ENCODE results near the gene PEX14. TPM values are rescaled to one million over a fixed set of nuclear protein-coding genes. Genes with fewer than 3 reads are reported as not detected.
A peak's percentile ranks its signal among the peaks of the same experiment; 100 is the strongest.

The PEX14 gene
- total and polyA plus RNA-seq, 8 donors: 17.3 to 22.9 (median 20.7) TPM

DNA sequence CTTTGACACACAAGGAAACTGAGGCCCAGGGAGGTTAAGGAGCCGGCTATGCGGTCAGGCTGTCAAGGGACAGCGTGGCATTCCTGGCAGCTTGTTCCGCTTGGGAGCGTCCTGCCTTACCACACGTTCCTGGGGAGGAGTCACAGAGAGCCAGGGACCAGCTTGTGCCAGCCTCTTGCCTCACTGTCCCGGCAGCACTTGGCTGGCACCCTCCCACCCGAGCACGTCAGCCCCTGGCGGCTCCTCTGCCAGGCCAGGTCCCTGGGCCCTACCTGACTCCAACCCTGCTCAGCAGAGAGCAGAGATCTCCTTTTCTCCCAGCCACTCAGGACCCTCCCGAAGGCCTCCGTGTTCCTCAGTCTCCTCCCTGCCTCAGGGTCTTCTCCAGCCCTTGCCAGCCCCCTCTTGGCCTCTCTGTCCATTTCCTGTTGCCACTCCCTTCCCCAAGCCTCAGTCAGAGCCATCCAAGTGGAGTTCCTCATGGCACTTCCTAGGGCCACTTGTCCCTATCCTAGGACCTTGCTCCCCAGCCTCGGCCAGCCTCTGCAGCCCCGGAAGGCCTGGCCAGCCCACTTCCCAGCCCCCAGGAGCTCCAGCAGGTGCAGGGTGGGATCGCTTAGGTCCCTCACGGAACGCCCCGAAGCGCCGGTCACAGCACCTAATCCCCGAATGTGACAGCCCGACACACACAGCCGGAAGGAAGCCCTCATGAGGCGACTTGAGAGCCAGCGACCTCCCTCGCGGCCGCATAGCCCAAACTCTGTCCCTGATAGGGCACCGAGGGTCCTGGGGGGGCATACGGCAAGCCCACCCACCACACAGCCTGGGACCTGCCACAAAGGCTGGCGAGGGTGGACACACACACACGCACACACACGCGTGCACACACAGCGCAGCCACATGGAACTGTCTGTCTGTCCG is 191.4 kb downstream of the PEX14 start:
- Histone ChIP-seq H3K27ac (peak overlapping the region; percentile 75 to 79), H3K36me3 (peaks cover 0 to 17% of the 10 kb centered on the region in 2 donors), H3K4me3 (no peak overlapping the region), H3K4me1 (peaks cover 19 to 74% of the 10 kb centered on the region in 2 donors), H3K27me3 (no peaks in the 10 kb centered on the region), H3K9me3 (no peaks in the 10 kb centered on the region)
- peak in 2 of 4 donors; percentile 86 to 92 for DNase-seq
- TF ChIP-seq, protein P1, sequence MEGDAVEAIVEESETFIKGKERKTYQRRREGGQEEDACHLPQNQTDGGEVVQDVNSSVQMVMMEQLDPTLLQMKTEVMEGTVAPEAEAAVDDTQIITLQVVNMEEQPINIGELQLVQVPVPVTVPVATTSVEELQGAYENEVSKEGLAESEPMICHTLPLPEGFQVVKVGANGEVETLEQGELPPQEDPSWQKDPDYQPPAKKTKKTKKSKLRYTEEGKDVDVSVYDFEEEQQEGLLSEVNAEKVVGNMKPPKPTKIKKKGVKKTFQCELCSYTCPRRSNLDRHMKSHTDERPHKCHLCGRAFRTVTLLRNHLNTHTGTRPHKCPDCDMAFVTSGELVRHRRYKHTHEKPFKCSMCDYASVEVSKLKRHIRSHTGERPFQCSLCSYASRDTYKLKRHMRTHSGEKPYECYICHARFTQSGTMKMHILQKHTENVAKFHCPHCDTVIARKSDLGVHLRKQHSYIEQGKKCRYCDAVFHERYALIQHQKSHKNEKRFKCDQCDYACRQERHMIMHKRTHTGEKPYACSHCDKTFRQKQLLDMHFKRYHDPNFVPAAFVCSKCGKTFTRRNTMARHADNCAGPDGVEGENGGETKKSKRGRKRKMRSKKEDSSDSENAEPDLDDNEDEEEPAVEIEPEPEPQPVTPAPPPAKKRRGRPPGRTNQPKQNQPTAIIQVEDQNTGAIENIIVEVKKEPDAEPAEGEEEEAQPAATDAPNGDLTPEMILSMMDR (IDR thresholded peaks at IDR 0.05): no peak
- intact Hi-C loops (cut with DNase I): no loop called here
- ATAC-seq: peak; percentile 89

DNA sequence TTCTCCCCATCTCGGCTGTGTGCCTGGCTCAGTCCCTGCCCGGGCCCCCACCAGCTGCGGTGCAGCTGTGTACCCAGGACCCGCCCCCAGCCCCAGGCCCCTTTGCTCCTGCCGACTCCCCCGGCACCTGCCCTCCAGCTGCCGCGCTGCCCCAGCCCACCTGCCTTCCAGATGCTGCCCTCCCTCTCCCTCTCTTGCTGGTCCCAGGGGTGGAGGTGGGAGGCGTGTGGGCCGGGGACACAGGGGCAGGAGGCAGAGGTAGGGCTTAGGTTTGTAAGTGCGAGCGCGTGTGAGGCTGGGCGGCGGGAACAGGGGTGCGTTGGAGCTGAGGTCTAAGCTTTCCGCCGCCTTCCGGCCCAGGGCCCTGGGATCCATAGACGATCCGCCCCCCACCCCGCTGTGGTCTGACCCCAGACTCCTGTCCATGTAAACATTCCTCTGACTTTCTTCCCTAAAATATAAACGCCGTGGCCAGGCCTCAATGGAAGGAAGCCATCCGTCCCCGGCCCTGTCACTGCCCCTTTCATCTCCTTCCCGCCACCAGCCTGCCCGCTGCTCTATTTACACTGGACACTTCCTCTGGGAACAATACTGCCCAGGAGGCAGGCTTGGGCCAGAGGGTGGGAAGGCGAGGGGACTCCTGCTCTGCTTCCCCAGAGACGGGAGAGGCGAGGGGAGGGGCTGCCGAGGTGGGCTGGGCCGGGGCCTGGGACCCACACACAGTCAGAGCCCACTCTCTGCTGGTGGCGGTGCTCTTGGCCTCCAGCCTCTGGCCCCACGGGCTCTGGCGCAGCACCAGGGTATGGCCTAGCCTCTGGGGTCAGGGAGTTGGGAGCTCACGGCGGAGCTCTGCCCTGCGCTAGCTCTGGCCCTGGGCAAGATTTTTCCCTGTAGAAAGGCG is 193.4 kb downstream of the PEX14 start:
- Histone ChIP-seq H3K27ac (peak overlapping the region; percentile 33 to 76), H3K4me3 (no peak overlapping the region), H3K27me3 (no peaks in the 10 kb centered on the region), H3K4me1 (peaks cover 19 to 74% of the 10 kb centered on the region in 2 donors), H3K9me3 (no peaks in the 10 kb centered on the region), H3K36me3 (peaks cover 0 to 17% of the 10 kb centered on the region in 2 donors)
- intact Hi-C loops (cut with DNase I): no loop called here
- DNase-seq (peak in 1 of 4 donors; percentile 69), ATAC-seq (no peak)
- TF ChIP-seq, protein P1 (IDR thresholded peaks at IDR 0.05): no peak

- ATAC-seq: no peak
- no peak overlapping the region for H3K4me3 ChIP-seq
- H3K9me3 ChIP-seq: no peaks in the 10 kb centered on the region
- DNase-seq: no peak
- peaks cover 9 to 70% of the 10 kb centered on the region in 2 donors for H3K4me1 ChIP-seq
- intact Hi-C loops (cut with DNase I): no loop called here
- TF ChIP-seq, protein P1 (IDR thresholded peaks at IDR 0.05): no peak
- H3K27me3 ChIP-seq: no peaks in the 10 kb centered on the region
- H3K27ac ChIP-seq: peak overlapping the region; percentile 3 to 76
- H3K36me3 ChIP-seq: peaks cover 0 to 9% of the 10 kb centered on the region in 2 donors
These were observed 194.8 kb downstream of the PEX14 start for GRCh38 chr1:10669570-10669969.

- Histone ChIP-seq H3K9me3 (no peaks in the 10 kb centered on the region), H3K27me3 (no peaks in the 10 kb centered on the region), H3K36me3 (peaks cover 0 to 2% of the 10 kb centered on the region in 2 donors), H3K4me3 (no peak overlapping the region), H3K27ac (peak overlapping the region; percentile 3 to 76), H3K4me1 (peaks cover 9 to 71% of the 10 kb centered on the region in 2 donors)
- no peak for DNase-seq
- no peak for ATAC-seq
- TF ChIP-seq, protein P1 (IDR thresholded peaks at IDR 0.05): no peak
- intact Hi-C loops (cut with DNase I): no loop called here
These were observed 195.4 kb downstream of the PEX14 start for GRCh38 chr1:10670190-10670589.
